Hepatic stellate cell (primary cell): ENCODE data around the gene PLEKHB1.

Experiments used
- DNase-seq: peaks from one replicate; pipeline ENCODE4 v3.0.0; 2011; ENCODE audit warnings: low spot score

The PLEKHB1 gene

GRCh38 chr11:73648121-73648520 lies 1.7 kb downstream of the PLEKHB1 start:
- DNase-seq = no peak

- no peak for DNase-seq
Measured at GRCh38 chr11:73648571-73649046, 2.2 kb downstream of the PLEKHB1 start.

GRCh38 chr11:73649206-73649605 lies 2.8 kb downstream of the PLEKHB1 start:
- no peak for DNase-seq

- DNase-seq = no peak
Measured at GRCh38 chr11:73650400-73650799, 4.0 kb downstream of the PLEKHB1 start.

GRCh38 chr11:73651252-73651651 lies 4.9 kb downstream of the PLEKHB1 start:
- no peak for DNase-seq

GRCh38 chr11:73651661-73652045 lies 5.3 kb downstream of the PLEKHB1 start:
- DNase-seq = no peak

- no peak for DNase-seq
Measured at GRCh38 chr11:73652046-73652730, 5.8 kb downstream of the PLEKHB1 start.

GRCh38 chr11:73652856-73653559 lies 6.6 kb downstream of the PLEKHB1 start:
- DNase-seq = no peak

GRCh38 chr11:73653996-73654395 lies 7.6 kb downstream of the PLEKHB1 start:
- no peak for DNase-seq

- DNase-seq = no peak
Measured at GRCh38 chr11:73654482-73655021, 8.2 kb downstream of the PLEKHB1 start.

GRCh38 chr11:73655686-73656085 lies 9.3 kb downstream of the PLEKHB1 start:
- no peak for DNase-seq

- no peak for DNase-seq
Measured at GRCh38 chr11:73656985-73657384, 10.6 kb downstream of the PLEKHB1 start.

GRCh38 chr11:73659961-73660360 lies 13.6 kb downstream of the PLEKHB1 start:
- DNase-seq = no peak

GRCh38 chr11:73660497-73661034 lies 14.2 kb downstream of the PLEKHB1 start:
- no peak for DNase-seq

GRCh38 chr11:73661035-73661628 lies 14.8 kb downstream of the PLEKHB1 start:
- DNase-seq = peak; percentile 98

GRCh38 chr11:73662445-73663157 lies 16.2 kb downstream of the PLEKHB1 start:
- no peak for DNase-seq

- DNase-seq = no peak
Measured at GRCh38 chr11:73663604-73664495, 17.5 kb downstream of the PLEKHB1 start.

GRCh38 chr11:73664877-73665276 lies 18.5 kb downstream of the PLEKHB1 start:
- DNase-seq = no peak

GRCh38 chr11:73667891-73668290 lies 21.5 kb downstream of the PLEKHB1 start:
- DNase-seq = no peak

GRCh38 chr11:73670808-73671207 lies 24.4 kb downstream of the PLEKHB1 start:
- DNase-seq = no peak

GRCh38 chr11:73671701-73672100 lies 25.3 kb downstream of the PLEKHB1 start:
- DNase-seq = no peak
